B cell (primary cell): ENCODE data around the gene ABCA13.

Source experiments
- EZH2 ChIP-seq: IDR thresholded peaks from 2 replicates; pipeline ENCODE4 v1.6.1; 2012; ENCODE audit warnings: borderline replicate concordance, low read depth, mild to moderate bottlenecking, moderate library complexity, low read length; ENCODE audit not compliant: insufficient read depth, poor library complexity, severe bottlenecking
- TF ChIP-seq, protein P1 (sequence below): fragments of 200-600 bp; IDR thresholded peaks from one replicate; pipeline ENCODE4 v1.8.0; 2022; ENCODE audit warnings: antibody characterized with exemption, mild to moderate bottlenecking

DNA sequence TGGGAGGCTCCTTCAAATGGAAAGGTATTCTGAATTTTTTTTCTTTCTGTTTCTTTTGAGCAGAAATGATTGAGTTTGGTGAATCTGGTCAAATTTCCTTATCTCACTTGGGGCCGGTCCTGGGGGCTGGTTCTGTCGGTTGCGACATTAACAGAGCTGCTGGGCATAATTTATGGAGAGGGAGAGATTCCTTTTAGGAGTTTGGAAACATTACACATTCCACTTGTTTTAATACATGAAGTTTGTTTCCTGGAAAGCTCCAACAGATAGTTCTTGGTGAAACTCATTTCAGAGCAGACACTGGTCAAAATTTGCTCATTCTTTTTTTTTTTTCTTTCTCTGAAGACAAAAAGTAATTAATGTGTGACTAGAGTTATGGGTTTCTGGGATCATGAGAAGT lies 129.9 kb downstream of the ABCA13 start:
- TF ChIP-seq, protein P1, sequence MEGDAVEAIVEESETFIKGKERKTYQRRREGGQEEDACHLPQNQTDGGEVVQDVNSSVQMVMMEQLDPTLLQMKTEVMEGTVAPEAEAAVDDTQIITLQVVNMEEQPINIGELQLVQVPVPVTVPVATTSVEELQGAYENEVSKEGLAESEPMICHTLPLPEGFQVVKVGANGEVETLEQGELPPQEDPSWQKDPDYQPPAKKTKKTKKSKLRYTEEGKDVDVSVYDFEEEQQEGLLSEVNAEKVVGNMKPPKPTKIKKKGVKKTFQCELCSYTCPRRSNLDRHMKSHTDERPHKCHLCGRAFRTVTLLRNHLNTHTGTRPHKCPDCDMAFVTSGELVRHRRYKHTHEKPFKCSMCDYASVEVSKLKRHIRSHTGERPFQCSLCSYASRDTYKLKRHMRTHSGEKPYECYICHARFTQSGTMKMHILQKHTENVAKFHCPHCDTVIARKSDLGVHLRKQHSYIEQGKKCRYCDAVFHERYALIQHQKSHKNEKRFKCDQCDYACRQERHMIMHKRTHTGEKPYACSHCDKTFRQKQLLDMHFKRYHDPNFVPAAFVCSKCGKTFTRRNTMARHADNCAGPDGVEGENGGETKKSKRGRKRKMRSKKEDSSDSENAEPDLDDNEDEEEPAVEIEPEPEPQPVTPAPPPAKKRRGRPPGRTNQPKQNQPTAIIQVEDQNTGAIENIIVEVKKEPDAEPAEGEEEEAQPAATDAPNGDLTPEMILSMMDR: no peak
- no peak for TF ChIP-seq EZH2
